Smooth muscle cell (in vitro differentiated cells): Measurements from ENCODE around the gene PTPRN2. TPM values are rescaled to one million over a fixed set of nuclear protein-coding genes. Genes with fewer than 3 reads are reported as not detected.

ENCODE experiments used
- DNase-seq: peaks from one replicate; lab custom pipeline; 2025; ENCODE audit not compliant: unreplicated experiment; lab: John Stamatoyannopoulos, UW
- H2AFZ ChIP-seq: fragments of 200-600 bp; sonication (generic); 2 replicates; pipeline ENCODE4 v1.6.0; 2016; ENCODE audit warnings: antibody characterized with exemption, low read depth, mild to moderate bottlenecking
- H3F3A ChIP-seq: fragments of 200-600 bp; sonication (generic); 2 replicates; pipeline ENCODE4 v1.6.0; 2017; ENCODE audit warnings: antibody characterized with exemption, low read depth
- H3K27ac ChIP-seq: fragments of 200-600 bp; sonication (generic); 2 replicates; pipeline ENCODE4 v1.5.1; 2016; ENCODE audit warnings: low read depth, mild to moderate bottlenecking
- H3K27me3 ChIP-seq: fragments of 200-600 bp; sonication (generic); 2 replicates; pipeline ENCODE4 v1.6.1; 2016; ENCODE audit warnings: low read depth, mild to moderate bottlenecking
- H3K36me3 ChIP-seq: fragments of 200-600 bp; sonication (generic); 2 replicates; pipeline ENCODE4 v1.5.1; 2016; ENCODE audit warnings: low read depth
- H3K4me1 ChIP-seq: fragments of 200-600 bp; sonication (generic); 2 replicates; pipeline ENCODE4 v1.5.1; 2016; ENCODE audit warnings: low read depth
- H3K4me2 ChIP-seq: fragments of 200-600 bp; sonication (generic); 2 replicates; pipeline ENCODE4 v1.6.0; 2016; ENCODE audit warnings: mild to moderate bottlenecking
- H3K4me3 ChIP-seq: fragments of 200-600 bp; sonication (generic); 2 replicates; pipeline ENCODE4 v1.5.1; 2016; ENCODE audit warnings: mild to moderate bottlenecking
- H3K79me2 ChIP-seq: fragments of 200-600 bp; sonication (generic); 2 replicates; pipeline ENCODE4 v1.6.0; 2016; ENCODE audit warnings: low read depth, mild to moderate bottlenecking
- H3K9ac ChIP-seq: fragments of 200-600 bp; sonication (generic); 2 replicates; pipeline ENCODE4 v1.6.0; 2016; ENCODE audit warnings: low read depth
- H3K9me3 ChIP-seq: fragments of 200-600 bp; sonication (generic); replicated peaks from 2 replicates; pipeline ENCODE4 v1.5.1; 2016; ENCODE audit warnings: low read depth
- H4K20me1 ChIP-seq: fragments of 200-600 bp; sonication (generic); 2 replicates; pipeline ENCODE4 v1.6.0; 2016; ENCODE audit warnings: low read depth
- WGBS: methylation state at CpG from one replicate; pipeline ENCODE4 v1.1.7; 2016; ENCODE audit warnings: low lambda C conversion rate; 5-methylcytosine and 5-hydroxymethylcytosine counted together
- polyA plus RNA-seq: library from polyadenylated mRNA; unstranded; fragments of >200 nt; fragmentation: Nextera tagmentation; extraction: Ambion mirVana; gene quantifications from 2 replicates; pipeline ENCODE4 v1.2.1, GENCODE V29; 2016
- total RNA-seq: library from RNA; depleted of rRNA; stranded (reverse); fragments of >200 nt; gene quantifications from 2 replicates; pipeline ENCODE4 v1.2.3, GENCODE V29; 2014
- TF ChIP-seq, protein P1 (sequence below): fragments of 200-600 bp; sonication (generic); IDR thresholded peaks from 2 replicates; pipeline ENCODE4 v1.5.1; 2017; ENCODE audit warnings: borderline replicate concordance, mild to moderate bottlenecking, antibody characterized with exemption; ENCODE audit not compliant: insufficient read depth, poor library complexity, severe bottlenecking

PTPRN2 gene
- total and polyA plus RNA-seq, 2 experiments from 2014 or later: 0.09 to 0.87 TPM

DNA sequence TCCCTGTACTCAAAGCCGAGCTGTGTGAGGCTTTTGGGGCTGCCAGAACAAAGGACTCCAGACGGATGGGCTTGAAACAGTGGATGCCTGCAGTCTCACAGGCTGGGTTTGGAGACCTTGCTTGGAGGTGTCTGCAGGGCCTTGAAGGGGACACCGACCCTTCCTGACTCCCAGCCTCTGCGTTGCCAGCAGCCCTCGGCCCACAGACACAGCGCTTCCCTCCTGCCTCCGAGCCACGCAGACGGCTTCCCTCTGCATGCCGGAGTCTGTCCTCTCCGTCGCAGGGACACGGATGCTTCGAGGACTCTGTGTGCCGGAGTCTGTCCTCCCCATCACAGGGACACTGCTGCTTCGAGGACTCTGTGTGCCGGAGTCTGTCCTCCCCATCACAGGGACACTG is 726.1 kb downstream of the PTPRN2 start:
- Histone ChIP-seq H3F3A (no peaks in the 10 kb centered on the region), H3K36me3 (no peaks in the 10 kb centered on the region), H3K4me3 (no peak overlapping the region), H3K4me2 (no peak overlapping the region), H2AFZ (no peak overlapping the region), H3K27me3 (no peaks in the 10 kb centered on the region), H3K79me2 (no peaks in the 10 kb centered on the region), H3K9ac (no peak overlapping the region), H3K27ac (no peak overlapping the region), H3K4me1 (no peaks in the 10 kb centered on the region), H4K20me1 (no peaks in the 10 kb centered on the region), H3K9me3 (no peaks in the 10 kb centered on the region)
- WGBS: 91% methylated on average over 17 of the region's 17 CpGs
- TF ChIP-seq, protein P1, sequence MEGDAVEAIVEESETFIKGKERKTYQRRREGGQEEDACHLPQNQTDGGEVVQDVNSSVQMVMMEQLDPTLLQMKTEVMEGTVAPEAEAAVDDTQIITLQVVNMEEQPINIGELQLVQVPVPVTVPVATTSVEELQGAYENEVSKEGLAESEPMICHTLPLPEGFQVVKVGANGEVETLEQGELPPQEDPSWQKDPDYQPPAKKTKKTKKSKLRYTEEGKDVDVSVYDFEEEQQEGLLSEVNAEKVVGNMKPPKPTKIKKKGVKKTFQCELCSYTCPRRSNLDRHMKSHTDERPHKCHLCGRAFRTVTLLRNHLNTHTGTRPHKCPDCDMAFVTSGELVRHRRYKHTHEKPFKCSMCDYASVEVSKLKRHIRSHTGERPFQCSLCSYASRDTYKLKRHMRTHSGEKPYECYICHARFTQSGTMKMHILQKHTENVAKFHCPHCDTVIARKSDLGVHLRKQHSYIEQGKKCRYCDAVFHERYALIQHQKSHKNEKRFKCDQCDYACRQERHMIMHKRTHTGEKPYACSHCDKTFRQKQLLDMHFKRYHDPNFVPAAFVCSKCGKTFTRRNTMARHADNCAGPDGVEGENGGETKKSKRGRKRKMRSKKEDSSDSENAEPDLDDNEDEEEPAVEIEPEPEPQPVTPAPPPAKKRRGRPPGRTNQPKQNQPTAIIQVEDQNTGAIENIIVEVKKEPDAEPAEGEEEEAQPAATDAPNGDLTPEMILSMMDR: no peak
- no peak for DNase-seq

DNA sequence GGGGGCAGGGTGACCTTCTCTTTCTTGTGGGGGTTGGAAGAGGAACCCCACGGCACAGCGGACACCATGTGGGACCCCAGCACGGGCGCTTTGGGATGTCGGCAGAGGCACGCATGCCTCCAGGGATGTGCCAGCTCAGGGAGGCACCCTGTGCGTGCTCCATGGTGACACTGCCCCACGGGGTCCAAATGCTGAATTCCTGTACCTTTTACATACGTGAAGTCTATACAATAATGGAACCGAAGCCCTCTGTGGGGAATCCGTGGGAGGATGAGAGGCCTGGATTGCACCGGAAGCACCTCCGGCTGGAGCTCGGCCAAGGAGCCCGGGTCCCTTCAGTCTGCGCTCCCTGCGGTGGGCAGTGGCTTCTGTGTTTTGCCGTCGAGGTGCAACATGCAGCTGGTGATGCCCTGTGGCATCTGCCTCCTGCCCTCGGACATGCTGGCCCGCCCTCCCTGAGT is 726.6 kb downstream of the PTPRN2 start:
- DNase-seq: no peak
- Histone ChIP-seq H3K9ac (no peak overlapping the region), H3K36me3 (no peaks in the 10 kb centered on the region), H3K79me2 (no peaks in the 10 kb centered on the region), H3F3A (no peaks in the 10 kb centered on the region), H3K4me2 (no peak overlapping the region), H3K9me3 (no peaks in the 10 kb centered on the region), H3K4me1 (no peaks in the 10 kb centered on the region), H3K4me3 (no peak overlapping the region), H2AFZ (no peak overlapping the region), H4K20me1 (no peaks in the 10 kb centered on the region), H3K27ac (no peak overlapping the region), H3K27me3 (no peaks in the 10 kb centered on the region)
- WGBS: 92% methylated on average over 21 of the region's 21 CpGs
- TF ChIP-seq, protein P1: no peak

DNA sequence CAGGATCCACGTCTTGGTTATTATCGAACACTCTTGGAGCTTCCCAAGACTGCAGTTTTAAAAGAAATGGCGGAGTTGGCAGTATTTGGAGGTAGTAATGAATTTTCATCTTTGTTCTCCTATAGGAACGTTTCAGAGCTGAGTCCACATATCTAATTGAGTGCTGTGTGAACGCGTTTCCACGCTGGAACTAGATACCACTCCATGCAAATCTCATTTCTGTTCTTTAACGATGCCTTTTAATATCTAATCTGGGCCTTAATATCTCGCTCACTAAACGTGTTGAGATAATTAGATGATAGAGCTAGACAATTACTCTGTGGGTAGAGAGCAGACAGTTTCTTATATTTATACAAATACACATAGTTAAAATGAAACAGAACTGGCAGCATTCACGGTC is 727.2 kb downstream of the PTPRN2 start:
- DNase-seq: no peak
- Histone ChIP-seq H3K27me3 (no peaks in the 10 kb centered on the region), H4K20me1 (no peaks in the 10 kb centered on the region), H3F3A (no peaks in the 10 kb centered on the region), H3K4me2 (no peak overlapping the region), H3K4me3 (no peak overlapping the region), H3K9ac (no peak overlapping the region), H3K4me1 (no peaks in the 10 kb centered on the region), H3K9me3 (no peaks in the 10 kb centered on the region), H3K36me3 (no peaks in the 10 kb centered on the region), H3K27ac (no peak overlapping the region), H3K79me2 (no peaks in the 10 kb centered on the region), H2AFZ (no peak overlapping the region)
- TF ChIP-seq, protein P1: no peak
- WGBS: 87% methylated on average over 11 of the region's 11 CpGs

DNA sequence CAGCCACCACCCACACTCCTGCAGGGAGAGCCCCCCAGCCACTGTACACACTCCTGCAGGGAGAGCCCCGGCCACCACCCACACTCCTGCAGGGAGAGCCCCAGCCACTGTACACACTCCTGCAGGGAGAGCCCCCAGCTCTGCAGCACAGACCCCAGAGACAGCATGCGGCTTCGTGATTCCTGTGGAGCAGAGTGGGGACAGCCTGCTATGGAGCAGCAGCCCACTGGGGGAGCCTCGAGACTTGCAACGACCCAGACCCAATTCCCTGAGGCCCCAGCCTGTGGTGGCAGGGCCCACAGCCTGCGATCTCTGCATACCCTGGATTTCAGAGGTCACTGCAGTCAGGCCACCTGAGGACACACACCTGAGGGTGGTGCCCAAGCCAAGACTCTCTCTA is 727.7 kb downstream of the PTPRN2 start:
- Histone ChIP-seq H3K9ac (no peak overlapping the region), H3K27ac (no peak overlapping the region), H2AFZ (no peak overlapping the region), H3K4me2 (no peak overlapping the region), H3K4me1 (no peaks in the 10 kb centered on the region), H3K9me3 (no peaks in the 10 kb centered on the region), H3K36me3 (no peaks in the 10 kb centered on the region), H3K27me3 (no peaks in the 10 kb centered on the region), H4K20me1 (no peaks in the 10 kb centered on the region), H3K79me2 (no peaks in the 10 kb centered on the region), H3K4me3 (no peak overlapping the region), H3F3A (no peaks in the 10 kb centered on the region)
- 80% methylated on average over 6 of the region's 6 CpGs for WGBS
- DNase-seq: no peak
- TF ChIP-seq, protein P1: no peak
